DMS 273 (cell line): ENCODE results near the gene LUZP1.

ENCODE experiments used
- DNase-seq: peaks from one replicate; lab custom pipeline; 2025; ENCODE audit not compliant: unreplicated experiment; lab: John Stamatoyannopoulos, UW

Gene LUZP1

GRCh38 chr1:23168445-23169194, at the start of gene LUZP1:
Gene LUZP1 (minus strand): TSS chr1:23168856.
- DNase-seq, result peak; percentile 89

DNA sequence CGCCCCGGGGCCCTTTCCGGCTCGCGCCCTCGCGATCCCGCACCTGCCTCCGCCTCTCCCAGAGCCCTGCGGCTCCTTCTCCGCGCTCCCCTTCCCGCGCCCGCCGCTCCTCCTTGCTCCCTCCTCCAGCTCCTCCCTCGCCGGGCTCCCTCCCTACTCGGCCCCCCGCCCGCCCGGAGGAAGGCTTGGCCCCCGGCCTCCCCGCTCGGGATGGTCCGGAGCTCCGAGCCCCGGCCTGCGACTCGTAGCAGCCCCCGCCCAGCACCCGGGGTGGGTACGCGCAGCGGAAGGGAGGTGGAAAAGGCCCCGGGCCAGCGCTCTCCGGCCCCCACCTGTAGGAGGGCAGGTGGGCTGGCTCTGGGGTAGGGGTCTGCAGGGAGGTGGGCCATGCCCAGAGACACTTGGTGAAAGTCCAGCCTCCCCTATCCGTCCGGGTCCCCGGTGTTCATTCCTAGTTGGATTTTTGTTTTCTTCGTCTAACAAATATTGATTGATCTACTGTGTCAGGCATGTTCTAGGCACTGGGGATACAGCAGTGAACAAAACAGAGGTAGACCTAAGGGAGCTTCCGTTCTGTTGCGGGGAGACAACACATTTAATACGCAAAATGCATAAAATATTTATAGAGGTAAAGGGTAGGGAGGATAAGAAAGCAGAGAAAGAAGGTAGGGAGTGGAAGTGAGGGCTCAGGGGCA, 48.9 kb upstream of the LUZP1 start, which contains the start of gene HTR1D:
Gene HTR1D, minus strand, starts transcription at position 82 of the 695 bp plus-strand sequence. CDS start 23,283 bp downstream, outside the sequence.
- peak; percentile 53 for DNase-seq

DNA sequence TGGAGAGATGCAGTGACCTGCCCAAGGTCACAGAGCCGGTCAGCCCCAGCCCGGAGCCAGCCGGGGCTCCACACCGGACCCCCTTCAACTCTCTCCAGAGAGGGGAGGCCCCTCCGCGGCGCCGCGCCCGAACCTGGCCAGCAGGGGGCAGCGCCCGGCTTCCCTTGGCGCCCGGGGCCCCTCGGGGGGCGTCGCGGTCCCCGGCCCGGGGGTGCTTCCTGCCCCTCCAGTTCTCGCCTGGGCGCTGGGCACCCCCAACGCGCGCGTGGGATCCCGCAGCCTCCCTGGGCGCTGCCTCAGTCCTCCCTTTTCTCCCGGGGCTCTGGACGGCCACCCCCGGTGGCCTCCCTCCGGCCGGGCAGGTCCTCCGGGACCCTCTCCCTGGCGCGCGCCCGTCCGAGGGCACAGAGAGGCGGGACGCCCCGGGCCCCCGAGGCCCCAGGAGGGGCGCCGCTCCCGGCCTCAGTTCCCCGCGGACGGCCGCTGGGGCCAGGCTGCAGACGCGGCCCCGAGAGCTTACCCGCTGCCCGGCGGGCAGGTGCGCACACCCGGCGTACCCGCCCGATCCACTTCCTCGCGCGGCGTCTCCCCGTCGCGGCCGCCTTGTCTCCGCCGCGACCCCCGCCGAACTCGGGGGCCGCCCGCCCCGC, 48.2 kb upstream of the LUZP1 start:
- peak; percentile 61 for DNase-seq

GRCh38 chr1:23215751-23216449, 47.2 kb upstream of the LUZP1 start:
- no peak for DNase-seq

DNA sequence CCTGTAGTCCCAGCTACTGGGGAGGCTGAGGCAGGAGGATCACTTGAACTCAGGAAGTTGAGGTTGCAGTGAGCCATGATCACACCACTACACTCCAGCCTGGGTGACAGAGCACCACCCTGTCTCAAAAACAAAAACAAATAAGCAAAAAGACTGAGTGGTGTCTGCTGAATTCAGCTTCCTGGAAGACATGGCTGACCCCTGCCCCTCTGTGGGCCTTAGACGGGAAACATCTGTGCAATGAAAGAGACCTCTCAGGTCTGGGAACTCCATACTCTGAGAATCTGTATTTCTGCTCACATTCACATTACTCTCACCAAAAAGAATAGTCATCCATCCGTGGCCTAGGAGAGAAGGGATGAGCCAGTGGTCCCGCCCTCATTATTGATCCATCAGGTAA, 46.6 kb upstream of the LUZP1 start:
- DNase-seq, result no peak

- no peak for DNase-seq
Observed at GRCh38 chr1:23214640-23215039, 46.0 kb upstream of the LUZP1 start.

DNA sequence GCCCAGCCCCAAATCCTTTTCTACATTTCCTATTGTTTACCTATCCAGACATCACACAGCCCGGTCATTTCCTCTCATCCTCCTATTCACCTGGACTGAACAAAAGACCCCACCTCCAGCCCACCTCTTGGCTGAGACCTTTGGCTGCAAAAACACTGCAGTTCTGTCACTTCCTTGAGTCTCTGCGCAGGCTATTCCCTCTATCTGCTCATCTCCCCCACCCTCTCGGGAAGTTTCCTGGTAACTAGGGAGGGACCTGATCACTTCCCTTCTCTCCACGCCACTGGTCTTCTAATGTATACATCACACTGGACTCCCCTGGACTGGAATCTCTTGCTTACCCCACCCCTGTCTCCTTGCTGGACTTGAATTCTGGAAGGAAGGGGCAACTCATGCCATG, 43.3 kb upstream of the LUZP1 start:
- DNase-seq, result no peak

GRCh38 chr1:23210963-23211362, 42.3 kb upstream of the LUZP1 start:
- DNase-seq, result no peak

DNA sequence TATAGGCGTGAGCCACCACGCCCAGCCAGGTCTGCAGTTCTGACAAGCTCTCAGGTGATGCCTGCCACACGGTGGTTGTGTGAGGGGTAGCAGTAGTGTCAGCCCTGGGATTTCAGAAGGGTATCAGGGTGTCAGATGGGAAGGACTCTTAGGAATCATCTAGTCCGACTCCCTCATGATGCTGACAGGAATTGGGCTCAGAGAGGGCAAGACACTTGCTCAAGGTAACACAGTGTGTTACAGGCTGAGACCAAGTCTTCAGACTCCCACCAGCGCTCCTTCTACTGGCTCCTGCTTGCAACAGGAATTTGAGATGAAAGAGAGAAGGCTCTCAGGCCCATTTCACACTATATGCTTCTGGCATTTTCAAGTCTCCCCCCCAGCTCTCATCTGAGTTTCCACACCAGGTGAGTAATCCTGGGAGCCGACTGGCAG, 41.7 kb upstream of the LUZP1 start:
- DNase-seq, result peak; percentile 33

DNA sequence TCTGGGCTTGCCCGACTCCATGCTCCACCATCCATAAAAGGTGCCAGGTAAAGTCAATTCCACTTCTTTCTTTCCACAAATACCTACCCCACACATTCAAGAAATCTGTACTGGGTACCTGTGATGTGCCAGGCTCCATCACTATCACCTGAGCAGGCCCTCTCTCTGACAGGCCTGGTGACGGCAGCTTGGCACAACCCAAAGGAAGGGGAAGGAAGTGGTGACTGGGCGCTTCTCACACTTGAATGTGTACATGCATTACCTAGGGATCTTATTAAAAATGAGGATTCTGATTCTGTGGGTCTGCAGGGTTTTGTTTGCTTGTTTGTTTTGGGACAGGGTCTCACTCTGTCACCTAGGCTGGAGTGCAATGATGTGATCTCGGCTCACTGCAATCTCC, 41.1 kb upstream of the LUZP1 start:
- no peak for DNase-seq

DNA sequence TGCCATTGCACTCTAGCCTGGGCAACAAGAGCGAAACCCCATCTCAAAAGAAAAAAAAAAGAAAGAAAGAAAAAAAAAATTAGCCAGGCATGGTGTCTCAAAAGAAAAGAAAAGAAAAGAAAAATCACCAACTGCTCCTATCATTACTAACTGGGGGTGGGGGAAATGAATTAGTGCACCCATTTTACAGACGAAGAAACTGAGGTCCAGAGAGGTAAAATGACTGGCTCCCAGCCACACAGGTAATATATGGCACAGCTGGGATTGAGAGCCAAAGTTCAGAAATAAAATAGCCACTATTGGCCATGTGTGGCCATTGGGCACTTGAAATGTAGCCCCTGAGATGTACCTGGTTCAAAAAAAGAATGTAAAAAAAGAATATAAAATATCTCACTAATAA, 39.9 kb upstream of the LUZP1 start:
- DNase-seq, result no peak

GRCh38 chr1:23207733-23208132, 39.1 kb upstream of the LUZP1 start:
- DNase-seq, result peak; percentile 26

- no peak for DNase-seq
Observed at GRCh38 chr1:23202263-23202749, 33.6 kb upstream of the LUZP1 start.

DNA sequence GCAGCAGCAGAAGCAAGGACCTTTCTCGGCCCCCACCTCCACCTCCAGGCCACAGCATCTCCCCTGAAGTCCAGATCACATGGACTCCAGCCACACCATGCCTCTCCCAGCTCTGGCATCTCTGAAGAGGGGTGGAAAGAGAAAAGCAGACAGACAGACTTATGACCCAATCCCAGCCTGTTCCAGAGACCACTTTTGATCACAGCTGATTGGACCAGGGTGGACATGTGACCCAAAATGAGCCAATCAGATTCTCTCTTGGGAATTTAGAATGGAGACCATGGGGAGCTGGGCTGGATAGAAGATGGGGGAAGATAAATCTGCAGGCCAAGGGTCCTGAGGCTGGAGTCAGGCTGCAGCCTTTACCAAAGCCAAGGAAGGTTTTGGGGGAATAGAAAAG, 32.2 kb upstream of the LUZP1 start:
- peak; percentile 26 for DNase-seq

GRCh38 chr1:23198373-23198772, 29.7 kb upstream of the LUZP1 start:
- peak; percentile 15 for DNase-seq

DNA sequence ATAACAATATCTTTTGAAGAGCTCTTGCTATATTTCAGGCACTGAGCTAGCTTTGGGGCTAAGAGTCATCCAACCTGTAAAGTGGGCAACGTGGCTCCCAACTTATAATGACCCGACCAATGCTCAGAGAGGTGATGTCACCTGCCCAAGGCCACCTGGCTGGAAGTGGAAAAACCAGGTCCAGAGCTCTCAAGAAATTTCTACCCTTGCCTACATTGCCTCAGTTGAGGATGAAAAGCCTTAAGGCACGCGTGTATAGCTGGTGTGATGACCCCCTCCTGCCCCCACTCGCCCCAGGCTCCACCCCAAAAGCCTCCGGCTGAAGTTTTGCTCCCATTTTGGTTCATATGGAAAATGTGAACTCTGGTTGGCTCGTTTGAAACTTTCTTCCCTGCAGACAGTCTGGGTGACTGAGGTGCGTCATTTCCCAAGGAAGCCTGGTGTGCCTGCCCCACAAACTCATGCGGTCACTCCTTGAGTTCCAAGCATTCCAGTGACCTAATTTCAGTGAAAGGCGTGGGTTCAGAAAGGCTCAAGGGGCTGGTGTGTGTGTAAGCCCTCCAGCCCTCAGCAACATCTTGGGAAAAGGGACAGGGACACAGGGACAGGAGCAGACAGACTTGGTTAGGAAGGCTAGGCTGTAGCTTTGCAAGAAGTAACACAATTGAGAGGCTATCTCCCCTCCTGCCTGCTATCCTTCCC, 28.1 kb upstream of the LUZP1 start:
- no peak for DNase-seq

DNA sequence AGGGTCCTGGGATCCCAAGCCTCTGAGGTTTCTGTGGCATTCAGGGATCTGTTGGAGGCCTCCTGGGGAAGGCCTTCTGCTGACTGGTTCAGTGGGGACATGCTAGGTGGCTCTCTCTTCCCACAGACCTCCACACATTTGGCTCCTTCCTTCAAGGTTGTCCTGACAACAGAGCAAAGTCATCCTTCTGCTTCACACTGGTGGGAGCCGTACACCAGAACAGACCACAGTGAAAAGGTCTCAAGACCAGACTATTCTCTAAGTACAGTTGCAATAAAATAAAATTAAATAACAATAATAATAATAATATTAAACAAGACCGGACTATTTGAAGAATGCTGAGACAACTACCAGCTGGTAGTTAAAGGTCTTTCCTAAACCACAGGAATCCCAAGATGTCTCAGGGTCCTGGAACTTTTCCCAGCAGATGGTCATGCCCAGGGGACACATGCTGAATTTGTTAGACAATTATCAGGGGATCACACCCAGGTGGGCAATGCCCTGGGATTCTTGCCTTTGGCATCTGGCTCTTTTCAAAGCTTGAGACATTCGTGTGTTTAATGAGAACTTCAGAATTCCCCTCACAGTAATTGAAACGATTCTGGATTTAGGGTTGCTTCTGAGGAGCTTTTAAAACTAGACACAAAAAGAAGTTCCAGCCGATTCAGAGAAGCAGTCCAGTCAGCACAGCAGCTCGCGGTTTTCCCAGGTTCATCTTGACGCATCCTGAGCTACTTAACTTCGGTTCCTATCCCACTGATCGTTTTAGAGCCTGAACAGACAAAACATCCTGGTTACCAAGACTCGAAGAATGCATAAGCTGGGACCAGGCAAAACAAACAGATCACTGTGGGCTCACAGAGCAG, 25.7 kb upstream of the LUZP1 start:
- peak; percentile 47 for DNase-seq

- no peak for DNase-seq
Observed at GRCh38 chr1:23193391-23194118, 24.9 kb upstream of the LUZP1 start.

DNA sequence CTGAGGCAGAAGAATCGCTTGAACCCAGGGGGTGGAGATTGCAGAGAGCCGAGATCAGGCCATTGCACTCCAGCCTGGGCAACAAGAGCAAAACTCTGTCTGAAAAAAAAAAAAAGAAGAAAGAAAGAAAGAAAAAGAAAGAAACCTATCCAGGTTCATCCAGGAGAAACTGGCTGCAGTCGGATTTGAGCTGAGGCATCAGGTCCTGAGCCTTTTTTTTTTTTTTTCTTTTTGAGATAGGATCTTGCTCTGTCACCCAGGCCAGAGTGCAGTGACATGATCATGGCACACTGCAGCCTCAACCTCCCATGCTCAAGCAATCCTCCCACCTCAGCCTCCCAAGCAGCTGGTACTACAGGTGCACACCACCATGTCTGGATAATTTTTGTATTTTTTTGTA, 22.5 kb upstream of the LUZP1 start:
- DNase-seq, result no peak
